Immature natural killer cell (primary cell): Measurements from ENCODE around the gene PET100. TPM values are rescaled to one million over a fixed set of nuclear protein-coding genes. Genes with fewer than 3 reads are reported as not detected.

Source experiments
- DNase-seq, 3 donors: peaks; one replicate each; pipeline ENCODE4 v3.0.0; 2022; ENCODE audit warnings: mixed read lengths in 1 of 3
- H3K27ac Mint-ChIP-seq, 6 donors: one replicate each; pipeline ENCODE4 v1.8.0; 2020; ENCODE audit warnings: mixed read lengths in 6 of 6, mild to moderate bottlenecking in 5 of 6, inconsistent platforms in 4 of 6, moderate library complexity in 3 of 6
- H3K27me3 Mint-ChIP-seq, 3 donors: one replicate each; pipeline ENCODE4 v1.8.0; 2020 to 2021; ENCODE audit warnings: low read depth in 3 of 3, mild to moderate bottlenecking in 3 of 3, mixed read lengths in 3 of 3, moderate library complexity in 3 of 3, inconsistent platforms in 1 of 3
- H3K36me3 Mint-ChIP-seq, 3 donors: one replicate each; pipeline ENCODE4 v1.8.0; 2020; ENCODE audit warnings: mixed read lengths in 3 of 3, inconsistent platforms in 2 of 3, mild to moderate bottlenecking in 2 of 3
- H3K4me1 Mint-ChIP-seq, 2 donors: one replicate each; pipeline ENCODE4 v1.8.0; 2020; ENCODE audit warnings: inconsistent platforms in 2 of 2, mild to moderate bottlenecking in 2 of 2, mixed read lengths in 2 of 2, moderate library complexity in 1 of 2
- H3K4me3 Mint-ChIP-seq, 5 donors: one replicate each; pipeline ENCODE4 v1.8.0; 2020; ENCODE audit warnings: mild to moderate bottlenecking in 5 of 5, mixed read lengths in 5 of 5, inconsistent platforms in 3 of 5, moderate library complexity in 3 of 5
- H3K9me3 Mint-ChIP-seq, 6 donors: one replicate each; pipeline ENCODE4 v1.8.0; 2020; ENCODE audit warnings: mild to moderate bottlenecking in 6 of 6, mixed read lengths in 6 of 6, inconsistent platforms in 4 of 6, moderate library complexity in 3 of 6
- polyA plus RNA-seq, 3 donors: library from polyadenylated mRNA; unstranded; fragments of 300-500 nt; fragmentation: Illumina TruSeq; gene quantifications; one replicate each; pipeline ENCODE4 v1.2.3, GENCODE V29; 2021

PET100 gene
- polyA plus RNA-seq, 3 donors from 2014 or later = 107 to 376 (median 255) TPM

DNA sequence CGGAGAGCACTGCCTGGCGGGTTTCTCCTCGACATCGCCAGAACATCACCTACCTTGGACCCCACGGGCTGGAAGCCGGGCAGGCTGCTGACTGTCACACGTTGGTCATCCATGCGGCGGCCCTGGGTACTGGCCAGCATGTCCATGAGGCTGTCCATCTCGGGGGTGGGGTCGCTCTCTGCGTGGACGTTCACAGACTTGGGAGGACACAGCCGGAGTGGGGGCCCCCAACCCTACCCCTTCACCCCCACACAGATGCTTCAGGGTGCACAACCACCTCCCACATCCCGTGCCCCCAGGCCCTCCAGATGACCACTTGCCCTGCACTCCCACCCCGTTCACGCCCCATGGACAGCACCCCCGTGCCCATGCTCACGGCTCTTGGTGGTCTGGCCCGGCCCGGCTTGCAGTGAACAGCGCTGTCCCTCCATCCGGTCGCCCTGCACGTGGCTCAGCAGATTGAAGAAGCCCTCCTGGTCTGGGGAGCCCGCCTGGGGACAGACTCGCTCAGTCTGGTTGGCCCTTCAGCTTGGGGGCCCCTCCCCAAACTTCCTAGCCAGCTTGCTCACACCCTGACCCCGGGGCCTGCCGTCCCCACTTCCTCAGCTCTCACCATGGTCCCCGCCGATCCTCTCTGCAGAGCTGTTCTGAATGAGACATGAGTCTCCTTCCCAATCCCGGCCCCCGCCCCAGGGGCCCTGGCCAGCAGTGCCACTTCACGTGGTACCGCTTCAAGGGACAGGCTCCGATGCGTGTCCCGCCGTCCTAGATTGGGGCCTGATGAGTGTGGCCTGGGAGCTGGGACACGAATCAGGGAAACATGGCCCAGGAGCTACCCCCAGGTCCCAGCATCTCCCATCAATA, 3.0 kb downstream of the PET100 start:
- Mint-ChIP-seq H3K27me3 (peaks cover 11 to 16% (median 13%) of the 10 kb centered on the region in 3 donors), H3K4me1 (peaks cover 51 to 54% of the 10 kb centered on the region in 2 donors), H3K4me3 (no peak overlapping the region), H3K9me3 (no peaks in the 10 kb centered on the region), H3K36me3 (peaks cover 0 to 6% (median 4%) of the 10 kb centered on the region in 3 donors), H3K27ac (no peak overlapping the region)
- no peak for DNase-seq

DNA sequence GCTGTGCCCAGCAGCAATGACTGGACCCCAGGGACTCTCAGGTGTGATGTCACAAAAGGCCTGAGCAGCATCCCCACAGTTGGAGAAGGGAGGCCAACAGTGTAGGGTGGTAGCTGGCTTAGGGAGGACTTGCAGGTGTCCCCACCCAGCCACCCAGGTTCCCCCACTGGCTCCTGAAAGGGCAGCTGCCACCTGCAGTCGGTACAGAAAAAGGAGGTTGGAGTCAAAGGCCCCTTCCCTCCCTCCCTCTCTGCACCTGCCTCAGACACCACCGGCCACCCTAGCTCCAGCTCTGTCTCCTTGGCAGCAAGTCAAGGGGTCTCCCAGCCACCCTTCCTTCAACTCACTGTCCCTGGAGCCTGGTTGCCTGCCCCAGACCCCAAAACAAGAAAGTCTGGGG, 4.1 kb downstream of the PET100 start, which contains the start of gene PCP2:
Gene PCP2, minus strand, starts transcription at position 22 of the 400 bp plus-strand sequence. CDS start 262 bp downstream, outside the sequence.
- H3K4me3 Mint-ChIP-seq = no peak within 1 kb of the TSS
- H3K4me1 Mint-ChIP-seq = peaks cover 46 to 50% of the 10 kb centered on the region in 2 donors
- peaks cover 0 to 6% (median 4%) of the 10 kb centered on the region in 3 donors for H3K36me3 Mint-ChIP-seq
- H3K27ac Mint-ChIP-seq = peak within 1 kb of the TSS in 2 of 6 donors; percentile 34 to 49
- no peak for DNase-seq
- peaks cover 9 to 14% (median 11%) of the 10 kb centered on the region in 3 donors for H3K27me3 Mint-ChIP-seq
- no peaks in the 10 kb centered on the region for H3K9me3 Mint-ChIP-seq

DNA sequence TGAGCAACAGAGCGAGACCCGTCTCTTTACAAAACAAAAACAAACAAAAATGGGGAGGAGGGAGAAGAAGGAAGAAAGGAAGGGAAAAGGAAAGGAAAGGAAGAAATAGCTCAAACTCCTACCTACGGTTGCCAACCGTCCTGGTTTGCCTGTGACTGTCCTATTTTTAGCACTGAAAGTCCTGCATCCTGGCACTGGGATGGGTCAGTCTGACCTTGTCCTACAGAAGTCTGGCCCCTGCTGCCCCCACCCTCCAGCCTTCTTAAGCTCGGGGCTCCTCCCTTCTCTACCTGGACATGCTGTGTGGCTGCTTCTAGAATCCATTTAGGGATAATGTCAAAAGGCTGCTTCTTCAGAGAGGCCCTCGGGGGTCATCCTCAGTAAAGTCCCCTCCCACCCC, 6.1 kb downstream of the PET100 start:
- H3K4me1 Mint-ChIP-seq = peaks cover 44 to 49% of the 10 kb centered on the region in 2 donors

DNA sequence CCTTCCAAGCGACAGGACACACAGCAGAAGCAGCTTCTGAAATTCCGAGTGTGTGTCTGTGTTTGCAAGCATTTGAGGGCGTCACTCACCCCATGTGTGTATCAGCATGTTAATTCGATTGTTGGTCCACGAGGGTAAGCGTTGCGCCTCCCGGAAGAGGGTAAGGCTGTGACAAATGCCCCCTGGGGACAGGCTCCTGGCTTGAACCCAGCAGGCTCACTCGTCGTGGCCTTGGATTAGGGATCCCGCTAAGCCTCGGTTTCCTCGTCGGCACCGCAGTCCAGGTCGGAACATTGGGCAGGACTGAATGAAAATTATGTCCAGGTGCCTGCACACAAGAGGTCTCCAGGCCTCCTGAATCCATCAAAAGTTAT, 6.7 kb downstream of the PET100 start:
- Mint-ChIP-seq H3K9me3 (no peaks in the 10 kb centered on the region), H3K4me1 (peaks cover 41 to 45% of the 10 kb centered on the region in 2 donors), H3K27me3 (peaks cover 0 to 8% (median 0%) of the 10 kb centered on the region in 3 donors)

More for the DNA sequence above, 6.1 kb downstream of the PET100 start:
- Mint-ChIP-seq H3K36me3 (peaks cover 3 to 6% (median 4%) of the 10 kb centered on the region in 3 donors), H3K4me3 (peak overlapping the region; percentile 82 to 87 (median 83)), H3K27ac (peak overlapping the region; percentile 56 to 93 (median 88)), H3K9me3 (no peaks in the 10 kb centered on the region), H3K27me3 (peaks cover 0 to 8% (median 0%) of the 10 kb centered on the region in 3 donors)
- DNase-seq = no peak

DNA sequence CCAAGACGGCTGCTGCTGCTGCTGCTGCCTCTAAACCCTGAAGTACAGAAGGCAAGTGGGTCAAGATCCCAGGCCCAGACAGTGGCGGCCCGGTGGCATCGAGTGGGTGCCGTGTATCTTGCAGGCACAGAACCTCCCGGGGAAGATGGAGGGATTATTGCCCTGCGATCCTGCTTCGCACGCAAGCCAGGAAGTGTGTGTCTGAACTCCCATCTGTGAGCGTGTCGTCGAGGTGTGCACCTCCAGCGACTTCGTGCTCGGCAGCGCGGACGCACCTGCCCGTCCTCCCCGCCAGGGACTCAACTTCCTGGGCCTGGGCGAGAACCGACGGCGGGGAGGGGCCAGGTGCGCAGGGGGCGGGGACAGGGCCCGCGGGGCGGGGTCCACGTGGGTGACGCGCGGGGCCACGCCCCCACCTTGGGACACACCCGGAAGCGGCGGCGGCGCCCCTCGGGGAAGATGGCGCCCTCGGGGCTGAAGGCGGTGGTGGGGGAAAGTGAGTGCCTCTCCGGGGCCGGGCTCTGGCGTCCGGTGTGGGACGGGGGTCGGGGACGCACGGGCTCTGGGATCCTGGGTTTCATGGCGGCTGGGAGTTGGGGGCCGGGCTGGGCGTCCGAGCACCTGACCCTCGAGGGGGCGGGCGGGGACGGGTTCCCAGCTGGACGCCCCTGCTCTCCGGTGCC, 7.2 kb downstream of the PET100 start, which contains the start of gene STXBP2:
Gene STXBP2, plus strand, starts transcription at position 420 of the 683 bp plus-strand sequence. Its CDS starts 40 bp downstream, at position 460.
- H3K9me3 Mint-ChIP-seq = no peaks in the 10 kb centered on the region
- peak within 1 kb of the TSS; percentile 82 to 87 (median 83) for H3K4me3 Mint-ChIP-seq
- H3K27ac Mint-ChIP-seq = peak within 1 kb of the TSS; percentile 88 to 93 (median 90)
- H3K36me3 Mint-ChIP-seq = peaks cover 3 to 6% (median 4%) of the 10 kb centered on the region in 3 donors
- H3K4me1 Mint-ChIP-seq = peaks cover 38 to 45% of the 10 kb centered on the region in 2 donors
- H3K27me3 Mint-ChIP-seq = peaks cover 0 to 8% (median 0%) of the 10 kb centered on the region in 3 donors
- DNase-seq = peak; percentile 87 to 90 (median 88)

More for the DNA sequence above, 6.7 kb downstream of the PET100 start:
- DNase-seq = no peak
- Mint-ChIP-seq H3K36me3 (peaks cover 3 to 6% (median 4%) of the 10 kb centered on the region in 3 donors), H3K27ac (peak overlapping the region; percentile 88 to 93 (median 90)), H3K4me3 (peak overlapping the region; percentile 82 to 87 (median 83))

DNA sequence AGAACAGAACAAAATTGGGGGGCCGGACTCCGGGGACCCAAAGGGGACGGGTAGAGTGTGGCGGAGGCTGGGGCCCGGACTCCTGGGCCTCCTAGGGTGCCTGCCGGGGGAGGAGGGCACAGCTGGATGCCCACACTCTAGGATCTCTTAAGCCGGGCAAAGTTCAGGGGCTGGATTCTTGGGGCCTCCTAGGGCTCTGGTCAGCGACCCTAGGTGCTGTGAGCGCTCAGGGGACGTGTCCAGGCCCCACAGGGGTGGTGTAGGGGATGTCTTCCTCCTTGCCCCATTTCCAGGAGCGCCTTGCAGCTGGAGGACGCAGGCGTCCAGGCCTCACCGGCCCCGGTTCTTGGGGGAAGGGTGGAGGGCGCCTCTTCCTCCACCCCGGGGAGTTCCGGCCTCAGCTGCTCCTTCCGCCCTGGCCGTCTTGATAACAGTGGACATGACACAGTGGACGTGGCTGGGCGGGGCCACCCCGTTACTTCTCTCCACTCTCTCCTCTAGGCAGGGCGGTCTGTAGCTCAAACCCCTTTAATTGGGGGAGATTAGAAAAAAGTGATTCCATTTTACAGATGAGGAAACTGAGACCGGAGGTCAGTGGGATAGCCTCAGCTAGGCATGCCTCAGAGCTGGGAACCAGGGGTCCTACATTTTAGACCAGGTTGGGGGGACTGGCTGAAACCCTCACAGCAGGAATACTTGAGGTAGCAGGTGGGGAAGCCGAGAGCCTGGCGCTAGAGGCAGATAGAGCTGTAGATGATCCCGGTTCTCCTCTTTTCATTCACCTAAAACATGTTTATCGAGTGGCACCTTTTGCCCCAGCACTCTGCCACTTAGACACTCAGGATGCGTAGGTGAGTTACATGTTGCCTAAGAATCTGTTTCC, 8.0 kb downstream of the PET100 start:
- peaks cover 36 to 45% of the 10 kb centered on the region in 2 donors for H3K4me1 Mint-ChIP-seq
- peak in 2 of 3 donors; percentile 21 to 32 for DNase-seq
- H3K27ac Mint-ChIP-seq = peak overlapping the region; percentile 83 to 93 (median 90)

DNA sequence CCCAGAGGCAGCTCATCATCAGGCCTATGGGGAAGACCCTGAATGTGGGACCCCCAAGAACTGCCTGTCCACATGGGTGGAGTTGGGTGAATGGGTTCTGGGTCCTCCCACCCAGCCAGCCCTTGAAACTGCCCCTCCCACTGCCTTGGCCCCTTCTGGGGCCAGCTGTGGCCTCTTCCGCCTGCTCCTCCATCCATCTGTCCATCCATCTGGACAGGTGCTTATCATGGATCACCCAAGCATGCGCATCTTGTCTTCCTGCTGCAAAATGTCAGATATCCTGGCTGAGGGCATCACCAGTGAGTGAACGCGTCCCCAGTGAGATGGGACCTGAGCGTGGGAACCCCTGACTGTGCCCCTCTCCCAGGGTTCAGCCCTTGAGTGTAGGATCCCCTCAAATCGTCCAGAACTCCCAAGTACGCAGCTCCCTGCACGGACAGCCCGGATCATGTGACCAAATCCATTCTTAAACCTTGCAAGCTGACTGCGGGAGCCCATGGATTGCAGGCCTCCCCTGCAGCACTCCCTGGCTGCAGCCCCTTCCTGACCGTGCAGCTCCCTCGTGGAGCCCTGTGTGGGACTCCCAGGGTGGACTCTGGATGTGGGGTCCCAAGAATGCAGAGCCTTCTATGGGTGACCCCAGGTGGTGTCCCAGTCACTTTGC, 9.3 kb downstream of the PET100 start:
- Mint-ChIP-seq H3K27ac (peak overlapping the region; percentile 3 to 67 (median 60)), H3K27me3 (peaks cover 0 to 8% (median 0%) of the 10 kb centered on the region in 3 donors), H3K4me3 (peak overlapping the region; percentile 4 to 67 (median 42)), H3K4me1 (peaks cover 36 to 45% of the 10 kb centered on the region in 2 donors), H3K36me3 (peaks cover 3 to 6% (median 4%) of the 10 kb centered on the region in 3 donors), H3K9me3 (no peaks in the 10 kb centered on the region)
- no peak for DNase-seq

More for the DNA sequence above, 8.0 kb downstream of the PET100 start:
- Mint-ChIP-seq H3K4me3 (peak overlapping the region; percentile 82 to 87 (median 83)), H3K27me3 (peaks cover 0 to 8% (median 0%) of the 10 kb centered on the region in 3 donors), H3K9me3 (no peaks in the 10 kb centered on the region), H3K36me3 (peaks cover 3 to 6% (median 4%) of the 10 kb centered on the region in 3 donors)

DNA sequence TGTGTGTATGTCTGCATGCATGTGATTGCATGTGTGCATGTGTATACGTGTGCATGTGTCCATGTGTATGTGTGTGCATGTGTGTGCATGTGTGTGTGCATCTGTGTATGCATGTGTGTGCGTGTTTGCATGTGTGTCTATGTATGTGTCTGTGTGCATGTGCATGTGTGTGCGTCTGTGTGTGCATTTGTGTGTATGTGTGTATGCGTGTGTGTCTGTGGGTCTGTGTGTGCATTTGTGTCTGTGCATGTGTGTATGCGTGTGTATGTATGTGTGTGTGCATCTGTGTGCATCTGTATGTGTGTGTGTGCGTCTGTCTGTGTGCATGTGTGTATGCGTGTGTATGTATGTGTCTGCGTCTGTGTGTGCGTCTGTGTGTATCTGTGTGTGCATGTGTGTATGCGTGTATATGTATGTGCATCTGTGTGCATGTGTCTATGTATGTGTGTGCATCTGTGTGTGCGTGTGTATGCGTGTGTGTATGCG, 10.3 kb downstream of the PET100 start:
- Mint-ChIP-seq H3K27me3 (peaks cover 0 to 12% (median 0%) of the 10 kb centered on the region in 3 donors), H3K4me1 (peaks cover 36 to 45% of the 10 kb centered on the region in 2 donors), H3K27ac (peak overlapping the region; percentile 0 to 76 (median 32)), H3K36me3 (peaks cover 3 to 6% (median 4%) of the 10 kb centered on the region in 3 donors), H3K4me3 (peak overlapping the region; percentile 8 to 42 (median 30)), H3K9me3 (no peaks in the 10 kb centered on the region)
- DNase-seq = no peak

DNA sequence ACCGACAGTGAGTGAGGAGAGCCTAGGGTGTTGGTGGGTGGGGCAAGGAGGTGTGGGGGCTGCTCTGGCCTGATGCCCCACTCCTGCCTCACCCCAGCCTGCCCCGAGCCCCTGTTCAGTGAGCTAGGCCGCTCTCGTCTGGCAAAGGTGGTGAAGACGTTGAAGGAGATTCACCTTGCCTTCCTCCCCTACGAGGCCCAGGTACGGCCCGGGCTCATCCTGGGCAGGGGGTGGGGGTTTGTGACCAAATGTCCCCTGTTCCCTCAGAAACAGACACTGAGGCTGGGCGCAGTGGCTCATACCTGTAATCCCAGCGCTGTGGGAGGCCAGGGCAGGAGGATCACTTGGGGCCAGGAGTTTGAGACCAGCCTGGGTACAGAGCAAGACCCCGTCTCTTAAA, 11.2 kb downstream of the PET100 start:
- Mint-ChIP-seq H3K4me1 (peaks cover 33 to 38% of the 10 kb centered on the region in 2 donors), H3K27ac (no peak overlapping the region), H3K9me3 (no peaks in the 10 kb centered on the region), H3K36me3 (peaks cover 4 to 8% (median 5%) of the 10 kb centered on the region in 3 donors), H3K4me3 (no peak overlapping the region), H3K27me3 (peaks cover 0 to 10% (median 0%) of the 10 kb centered on the region in 3 donors)
- DNase-seq = no peak

DNA sequence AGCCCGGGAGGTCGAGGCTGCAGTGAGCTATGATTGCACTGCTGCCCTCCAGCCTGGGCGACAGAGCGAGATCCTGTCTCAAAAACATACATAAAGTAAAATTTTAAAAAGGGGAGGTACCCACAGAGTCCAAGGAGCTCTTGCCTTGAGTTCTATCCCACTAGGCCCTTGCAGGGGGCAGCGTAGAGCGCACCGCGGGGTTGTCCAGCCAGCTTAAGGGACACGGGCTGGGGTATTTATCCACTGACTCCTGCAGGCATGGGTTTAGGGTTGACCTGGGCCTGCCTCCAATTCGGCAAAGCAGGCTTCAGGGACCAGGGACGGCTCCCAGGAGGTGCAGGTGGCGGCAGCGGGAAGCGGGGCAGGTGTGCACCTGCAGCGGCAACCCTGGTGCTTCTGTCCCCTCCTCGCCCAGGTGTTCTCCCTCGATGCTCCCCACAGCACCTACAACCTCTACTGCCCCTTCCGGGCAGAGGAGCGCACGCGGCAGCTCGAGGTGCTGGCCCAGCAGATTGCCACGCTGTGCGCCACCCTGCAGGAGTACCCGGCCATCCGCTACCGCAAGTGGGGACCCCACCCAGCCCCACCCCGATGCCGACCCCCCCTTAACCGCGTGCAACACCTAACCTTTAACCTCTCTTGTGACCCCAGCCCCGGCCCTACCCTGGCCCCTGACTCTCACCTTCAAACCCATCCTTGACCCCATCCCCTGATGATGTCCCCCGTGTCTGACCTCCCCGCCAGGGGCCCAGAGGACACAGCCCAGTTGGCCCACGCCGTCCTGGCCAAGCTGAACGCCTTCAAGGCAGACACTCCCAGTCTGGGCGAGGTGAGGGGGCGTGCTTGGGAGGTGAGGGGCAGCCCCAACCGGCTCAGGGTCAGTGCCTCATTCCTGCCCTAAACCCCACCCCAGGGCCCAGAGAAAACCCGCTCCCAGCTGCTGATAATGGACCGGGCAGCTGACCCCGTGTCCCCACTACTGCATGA, 12.0 kb downstream of the PET100 start:
- DNase-seq = no peak
- Mint-ChIP-seq H3K4me3 (no peak overlapping the region), H3K27ac (no peak overlapping the region), H3K4me1 (peaks cover 26 to 30% of the 10 kb centered on the region in 2 donors), H3K36me3 (peaks cover 4 to 9% (median 6%) of the 10 kb centered on the region in 3 donors), H3K27me3 (peaks cover 0 to 10% (median 0%) of the 10 kb centered on the region in 3 donors), H3K9me3 (no peaks in the 10 kb centered on the region)

DNA sequence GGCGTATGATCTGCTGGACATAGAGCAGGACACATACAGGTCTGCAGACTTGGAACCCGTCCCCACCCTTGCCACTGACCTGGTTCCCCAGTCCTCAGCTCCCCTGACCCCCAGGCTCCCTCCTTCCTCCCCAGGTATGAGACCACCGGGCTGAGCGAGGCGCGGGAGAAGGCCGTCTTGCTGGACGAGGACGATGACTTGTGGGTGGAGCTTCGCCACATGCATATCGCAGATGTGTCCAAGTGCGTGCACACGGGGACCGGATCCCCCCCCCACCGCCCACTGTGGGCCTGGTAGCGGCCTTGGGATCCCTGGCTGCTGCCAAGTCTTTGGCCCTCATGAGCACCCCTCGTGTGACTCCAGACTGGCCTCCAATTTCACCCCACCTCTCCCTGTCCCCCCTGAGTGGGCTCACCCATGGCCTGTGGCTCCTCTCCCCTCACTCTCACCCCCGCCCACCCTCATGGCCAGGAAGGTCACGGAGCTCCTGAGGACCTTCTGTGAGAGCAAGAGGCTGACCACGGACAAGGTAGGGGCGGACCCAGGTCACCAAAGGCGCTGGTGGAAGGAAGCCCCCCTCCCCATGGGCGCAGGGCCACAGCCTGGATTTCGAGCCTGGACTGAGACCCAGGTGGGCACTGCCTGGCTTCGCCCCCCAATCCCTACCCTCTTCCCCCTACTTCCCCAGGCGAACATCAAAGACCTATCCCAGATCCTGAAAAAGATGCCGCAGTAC, 12.9 kb downstream of the PET100 start:
- H3K27me3 Mint-ChIP-seq = peaks cover 0 to 5% (median 0%) of the 10 kb centered on the region in 3 donors
- H3K27ac Mint-ChIP-seq = no peak overlapping the region
- H3K4me1 Mint-ChIP-seq = peaks cover 24 to 27% of the 10 kb centered on the region in 2 donors
- no peak overlapping the region for H3K4me3 Mint-ChIP-seq
- H3K36me3 Mint-ChIP-seq = peaks cover 4 to 9% (median 6%) of the 10 kb centered on the region in 3 donors
- H3K9me3 Mint-ChIP-seq = no peaks in the 10 kb centered on the region
- no peak for DNase-seq
